NCI-H1105 (cell line): ENCODE data around the gene EXOSC2.

Experiments
- DNase-seq: peaks from one replicate; lab custom pipeline; 2025; lab: John Stamatoyannopoulos, UW

Gene EXOSC2

DNA sequence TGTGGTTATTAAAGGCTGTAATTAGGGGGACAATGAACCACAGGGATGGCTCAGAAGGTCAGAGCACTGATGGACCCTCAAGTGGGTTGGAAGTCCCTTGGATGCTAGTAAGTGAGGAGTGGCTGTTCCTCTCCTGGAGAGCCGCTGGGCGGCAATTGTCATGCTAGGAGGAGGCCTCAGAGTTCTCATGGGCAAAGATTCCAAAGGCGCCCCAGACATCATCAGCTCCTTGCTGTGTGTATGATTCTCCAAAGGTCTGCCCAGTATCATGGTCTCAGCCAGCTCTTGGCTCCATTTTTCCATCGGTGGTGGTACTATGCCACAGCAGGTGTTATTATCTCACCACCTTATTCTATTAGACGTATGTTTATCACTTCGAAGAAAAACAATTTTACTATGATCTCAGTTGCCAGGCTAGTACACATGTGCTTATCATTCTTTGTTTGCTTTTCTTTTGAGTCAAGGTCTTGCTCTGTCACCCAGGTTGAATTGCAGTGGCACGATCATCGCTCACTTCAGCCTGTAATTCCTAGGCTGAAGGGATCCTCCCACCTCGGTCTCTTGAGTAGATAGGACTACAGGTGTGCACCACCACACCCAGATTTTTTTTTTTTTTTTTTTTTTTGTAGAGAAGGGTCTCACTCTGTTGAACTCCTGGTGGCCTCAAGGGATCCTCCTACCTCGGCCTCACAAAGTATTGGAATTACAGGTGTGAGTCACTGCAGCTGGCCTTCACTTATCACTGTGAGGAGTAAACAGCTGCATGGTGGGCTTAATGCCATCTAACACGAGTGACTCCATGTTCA lies 46.8 kb downstream of the EXOSC2 start:
- no peak for DNase-seq

DNA sequence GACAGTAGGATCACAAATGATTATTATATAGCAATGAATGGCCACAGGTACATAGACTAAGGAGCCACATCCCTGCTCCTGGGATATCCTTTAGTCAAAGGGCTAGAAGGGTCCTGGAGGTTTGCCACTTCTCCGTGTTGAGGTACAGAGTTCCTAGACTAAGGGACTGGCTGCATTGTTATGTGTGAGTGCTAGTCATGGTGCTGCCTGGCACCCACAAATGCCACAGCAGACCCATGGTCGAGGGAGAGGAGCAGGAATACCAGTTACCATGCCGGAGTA lies 47.4 kb downstream of the EXOSC2 start:
- DNase-seq: no peak

GRCh38 chr9:130741831-130742449 lies 48.4 kb downstream of the EXOSC2 start:
- no peak for DNase-seq

- DNase-seq: no peak
Observed at GRCh38 chr9:130743656-130744055, 50.1 kb downstream of the EXOSC2 start.

DNA sequence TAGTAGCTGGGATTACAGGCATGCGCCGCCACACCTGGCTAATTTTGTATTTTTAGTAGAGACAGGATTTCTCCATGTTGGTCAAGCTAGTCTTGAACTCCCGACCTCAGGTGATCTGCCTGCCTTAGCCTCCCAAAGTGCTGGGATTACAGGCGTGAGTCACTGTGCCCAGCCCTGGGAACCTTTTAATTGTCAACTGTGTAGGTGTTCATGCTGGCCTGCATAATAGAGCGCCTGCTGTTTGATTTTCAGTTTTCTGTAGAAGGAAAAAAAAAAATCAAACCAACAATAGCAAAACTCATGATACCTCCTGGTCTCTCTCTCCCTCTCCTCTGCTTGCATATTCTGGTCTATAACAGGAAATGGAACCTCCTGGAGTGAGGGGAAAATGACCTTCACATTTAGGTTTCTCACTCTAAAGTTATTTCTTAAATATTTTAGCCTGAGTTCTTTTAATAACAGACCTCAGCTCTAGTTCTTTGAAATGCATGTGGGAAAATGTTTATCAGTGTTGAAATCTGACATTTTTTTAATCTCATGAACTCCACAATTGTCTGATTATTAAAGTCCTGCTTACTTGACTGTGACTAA lies 51.7 kb downstream of the EXOSC2 start:
- DNase-seq: no peak

- DNase-seq: no peak
Observed at GRCh38 chr9:130745829-130746228, 52.2 kb downstream of the EXOSC2 start.

- no peak for DNase-seq
Observed at GRCh38 chr9:130746434-130747212, 53.0 kb downstream of the EXOSC2 start.

DNA sequence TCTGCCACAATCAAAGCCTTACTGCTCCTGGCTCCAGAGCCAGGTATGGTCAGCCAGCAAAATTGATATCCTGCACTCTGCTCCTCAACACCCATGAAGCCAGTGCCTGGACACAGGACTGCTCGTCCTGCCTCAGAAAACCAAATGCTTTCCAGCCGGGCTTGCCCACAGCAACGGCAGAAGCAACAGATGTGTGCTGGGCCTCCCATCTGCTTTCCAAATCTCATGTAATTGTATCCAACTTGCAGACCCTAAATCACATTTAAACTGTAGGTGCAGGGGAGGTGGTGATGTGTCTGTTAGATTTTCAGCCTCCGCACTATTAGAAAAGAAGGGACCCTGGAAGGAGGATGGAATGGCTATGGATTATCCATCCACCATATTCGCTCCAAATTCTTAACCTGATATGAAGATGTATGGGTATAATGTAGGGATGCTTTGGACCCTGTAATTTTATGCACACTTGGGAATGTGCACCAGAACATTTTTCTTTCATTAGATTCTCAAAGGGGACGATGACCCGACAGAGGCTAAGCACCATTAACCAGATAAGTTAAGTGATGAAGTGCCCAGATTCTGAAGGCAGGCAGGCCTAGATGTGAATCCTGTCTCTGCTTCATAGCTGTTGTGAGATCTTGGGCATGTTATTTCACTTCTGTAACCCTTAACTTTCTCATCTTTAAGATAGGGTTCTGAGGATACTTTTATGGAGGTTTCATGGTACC lies 58.2 kb downstream of the EXOSC2 start:
- DNase-seq: no peak
